ENCODE results near the gene FOXS1.

The FOXS1 gene

GRCh38 chr20:31813611-31814010 is 31.8 kb downstream of the FOXS1 start:
- ChIA-PET CTCF (interaction anchor here (0.8 to 2.3 kb wide), 6 partner anchors 8 to 787 kb away, joined by 3 to 10 read pairs (median 6); partner anchors contain the start of gene PDRG1), POLR2A (ENCODE audit: low non-redundant PET) (no interaction called here)
- DNase-seq (ENCODE audit: low spot score), result no peak
- no peak overlapping the region for H3K27ac ChIP-seq
- no peak for TF ChIP-seq CTCF (conservative IDR thresholded peaks at IDR 0.05; ENCODE audit: low read depth)

- no peak overlapping the region for H3K27ac ChIP-seq
- DNase-seq (ENCODE audit: low spot score), result no peak
- ChIA-PET POLR2A (ENCODE audit: low non-redundant PET) (no interaction called here), CTCF (interaction anchor here (0.7 to 0.9 kb wide), 2 partner anchors 11 to 279 kb away, joined by 3 to 8 read pairs; no protein-coding TSS in a partner anchor)
- TF ChIP-seq CTCF (conservative IDR thresholded peaks at IDR 0.05; ENCODE audit: low read depth), result no peak
These were observed 33.3 kb downstream of the FOXS1 start for GRCh38 chr20:31811796-31812728.

GRCh38 chr20:31811198-31811597 is 34.2 kb downstream of the FOXS1 start:
- no peak for DNase-seq (ENCODE audit: low spot score)
- no peak for TF ChIP-seq CTCF (conservative IDR thresholded peaks at IDR 0.05; ENCODE audit: low read depth)
- H3K27ac ChIP-seq, result no peak overlapping the region
- CTCF ChIA-PET, result interaction anchor here (0.9 kb wide), 1 partner anchor 11 kb away, joined by 8 read pairs; no protein-coding TSS in a partner anchor
- POLR2A ChIA-PET (ENCODE audit: low non-redundant PET), result no interaction called here

GRCh38 chr20:31809661-31810060 is 35.7 kb downstream of the FOXS1 start:
- ChIA-PET POLR2A (ENCODE audit: low non-redundant PET) (no interaction called here), CTCF (interaction anchor here (0.7 to 1.6 kb wide), 2 partner anchors 12 to 35 kb away, joined by 3 to 5 read pairs; no protein-coding TSS in a partner anchor)
- no peak for DNase-seq (ENCODE audit: low spot score)
- no peak overlapping the region for H3K27ac ChIP-seq
- no peak for TF ChIP-seq CTCF (conservative IDR thresholded peaks at IDR 0.05; ENCODE audit: low read depth)

GRCh38 chr20:31808481-31808880 is 36.9 kb downstream of the FOXS1 start:
- no peak overlapping the region for H3K27ac ChIP-seq
- CTCF ChIA-PET, result interaction anchor here (0.5 to 1.6 kb wide), 4 partner anchors 11 to 352 kb away, joined by 3 to 5 read pairs (median 3); no protein-coding TSS in a partner anchor
- POLR2A ChIA-PET (ENCODE audit: low non-redundant PET), result no interaction called here
- no peak for TF ChIP-seq CTCF (conservative IDR thresholded peaks at IDR 0.05; ENCODE audit: low read depth)
- no peak for DNase-seq (ENCODE audit: low spot score)

GRCh38 chr20:31806564-31807355 is 38.6 kb downstream of the FOXS1 start:
- POLR2A ChIA-PET (ENCODE audit: low non-redundant PET), result no interaction called here

More at GRCh38 chr20:31806564-31807355, 38.6 kb downstream of the FOXS1 start:
- DNase-seq (ENCODE audit: low spot score), result no peak
- CTCF ChIA-PET, result interaction anchor here (0.6 to 1.8 kb wide), 5 partner anchors 16 to 208 kb away, joined by 3 to 13 read pairs (median 4); no protein-coding TSS in a partner anchor
- no peak for TF ChIP-seq CTCF (conservative IDR thresholded peaks at IDR 0.05; ENCODE audit: low read depth)
- H3K27ac ChIP-seq, result no peak overlapping the region

All from RWPE1 (cell line).